T-helper 17 cell (primary cell): ENCODE measurements around the gene DNAAF9. TPM values are rescaled to one million over a fixed set of nuclear protein-coding genes. Genes with fewer than 3 reads are reported as not detected.
A peak's percentile ranks its signal among the peaks of the same experiment; 100 is the strongest.
"Not testable (repeated sequence)": the region's sequence is repeated elsewhere in the genome, so short reads cannot be mapped to it uniquely, and the experiment has no call there.

ENCODE experiments used
- ATAC-seq: fragments of 150-1000 bp; cut with Tn5 transposase; 2 replicates; pipeline ENCODE4 v1.10.0; 2021; ENCODE audit warnings: mild to moderate bottlenecking, moderate library complexity
- DNase-seq, 3 donors: peaks; one replicate each; pipeline versions ENCODE4 v3.0.0 to v3.0.0-alpha.2; 2020 to 2021
- H3K9me3 ChIP-seq: one replicate; pipeline ENCODE4 v1.7.0; 2013; ENCODE audit warnings: low read length, mild to moderate bottlenecking; ENCODE audit not compliant: control insufficient read depth, poor library complexity, severe bottlenecking
- H3K27ac Mint-ChIP-seq: one replicate; pipeline ENCODE4 v1.8.0; 2022; ENCODE audit warnings: mild to moderate bottlenecking, moderate library complexity, mixed read lengths
- H3K27me3 Mint-ChIP-seq: one replicate; pipeline ENCODE4 v1.8.0; 2022; ENCODE audit warnings: mixed read lengths
- H3K36me3 Mint-ChIP-seq: one replicate; pipeline ENCODE4 v1.8.0; 2022; ENCODE audit warnings: low read depth, mixed read lengths
- H3K4me1 Mint-ChIP-seq: one replicate; pipeline ENCODE4 v1.8.0; 2022; ENCODE audit warnings: mild to moderate bottlenecking, mixed read lengths
- H3K4me3 Mint-ChIP-seq: one replicate; pipeline ENCODE4 v1.8.0; 2022; ENCODE audit warnings: mild to moderate bottlenecking, moderate library complexity, mixed read lengths
- total RNA-seq, 4 donors: library from RNA in 2 of 4; stranded (reverse) in 2 of 4; gene quantifications; one replicate each; pipeline ENCODE4 v1.2.3 and lab custom pipeline; 2022 to 2026

The DNAAF9 gene
- total RNA-seq, 2 donors from 2014 or later, result 6.5 to 6.7 TPM

DNA sequence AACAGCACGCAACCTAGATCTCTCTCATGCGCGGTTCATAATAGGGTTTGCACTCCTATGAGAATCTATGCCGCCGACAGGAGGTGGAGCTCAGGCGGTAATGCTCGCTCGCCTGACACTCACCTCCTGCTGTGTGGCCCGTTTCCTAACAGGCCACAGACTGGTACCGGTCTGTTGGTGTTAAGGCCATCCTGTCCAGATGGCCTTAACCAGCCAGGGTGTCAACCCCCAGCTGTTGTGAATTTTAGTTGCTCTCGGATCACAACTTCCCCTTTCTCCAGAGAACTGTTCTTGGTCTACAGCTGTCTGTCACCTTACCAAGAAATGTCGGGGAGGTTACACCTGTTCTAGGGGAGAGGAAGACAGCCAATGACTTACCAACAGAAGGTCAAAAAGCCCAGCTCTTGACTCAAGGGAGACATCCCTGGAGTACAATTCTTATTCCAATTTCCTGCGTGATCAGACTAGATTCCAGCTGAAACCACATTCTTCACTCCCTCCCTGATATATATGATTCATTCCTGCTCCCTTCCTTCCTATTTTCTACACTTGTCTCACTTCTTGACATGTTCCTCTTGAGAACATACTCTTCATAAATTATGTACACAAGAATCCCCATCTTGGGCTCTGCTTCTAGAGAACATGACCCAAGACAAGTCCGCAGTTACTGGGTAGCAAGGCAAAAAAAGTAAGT lies 23.1 kb upstream of the DNAAF9 start:
- H3K9me3 ChIP-seq, result no peaks in the 10 kb centered on the region
- peaks cover 17% of the 10 kb centered on the region for H3K27me3 Mint-ChIP-seq
- H3K4me3 Mint-ChIP-seq, result no peak overlapping the region
- no peak for DNase-seq
- no peaks in the 10 kb centered on the region for H3K36me3 Mint-ChIP-seq
- peak; percentile 21 for ATAC-seq
- H3K27ac Mint-ChIP-seq, result no peak overlapping the region
- H3K4me1 Mint-ChIP-seq, result peaks cover 2% of the 10 kb centered on the region

DNA sequence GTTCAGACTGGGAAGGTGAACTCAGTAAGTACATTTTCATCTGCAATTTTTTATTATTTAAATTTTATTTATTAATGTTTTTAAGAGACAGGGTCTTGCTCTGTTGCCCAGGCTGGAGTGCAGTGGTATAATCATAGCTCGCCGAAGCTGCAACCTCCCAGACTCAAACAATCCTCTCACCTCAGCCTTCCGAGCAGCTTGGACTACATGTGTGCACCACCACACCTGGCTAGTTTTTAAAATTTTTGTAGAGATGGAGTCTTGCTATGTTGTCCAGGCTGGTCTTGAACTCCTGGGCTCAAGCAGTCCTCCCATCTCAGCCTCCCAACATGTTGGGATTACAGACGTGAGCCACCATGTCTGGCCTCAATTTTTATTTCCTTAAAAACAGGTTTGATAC lies 19.3 kb upstream of the DNAAF9 start:
- ATAC-seq, H3K36me3 Mint-ChIP-seq, H3K9me3 ChIP-seq, H3K4me3 Mint-ChIP-seq, DNase-seq, H3K4me1 Mint-ChIP-seq, H3K27ac Mint-ChIP-seq: not testable (repeated sequence)
- peaks cover 17% of the 10 kb centered on the region for H3K27me3 Mint-ChIP-seq

DNA sequence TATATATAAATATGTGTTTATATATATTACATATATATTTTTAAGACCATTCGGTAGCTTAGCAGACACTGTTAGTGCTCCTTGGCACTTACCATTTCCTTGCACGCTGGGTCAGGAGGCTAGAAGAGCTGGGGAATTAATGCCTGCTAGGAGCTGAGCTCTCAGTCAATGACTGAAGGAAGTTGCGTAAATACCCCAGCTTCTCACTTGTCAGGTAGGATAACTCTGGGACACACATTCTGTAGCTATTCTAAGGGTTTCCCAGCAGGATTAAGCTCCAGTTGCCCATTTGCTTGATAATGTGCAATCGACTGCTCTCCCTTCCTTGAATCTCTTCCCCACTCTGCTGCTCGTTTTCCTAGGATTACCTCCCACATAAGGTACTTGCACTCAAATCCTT lies 15.7 kb upstream of the DNAAF9 start:
- Mint-ChIP-seq H3K36me3 (peaks cover 3% of the 10 kb centered on the region), H3K27ac (no peak overlapping the region), H3K4me1 (peaks cover 10% of the 10 kb centered on the region), H3K27me3 (peaks cover 4% of the 10 kb centered on the region), H3K4me3 (no peak overlapping the region)
- no peaks in the 10 kb centered on the region for H3K9me3 ChIP-seq
- no peak for DNase-seq
- ATAC-seq, result no peak

DNA sequence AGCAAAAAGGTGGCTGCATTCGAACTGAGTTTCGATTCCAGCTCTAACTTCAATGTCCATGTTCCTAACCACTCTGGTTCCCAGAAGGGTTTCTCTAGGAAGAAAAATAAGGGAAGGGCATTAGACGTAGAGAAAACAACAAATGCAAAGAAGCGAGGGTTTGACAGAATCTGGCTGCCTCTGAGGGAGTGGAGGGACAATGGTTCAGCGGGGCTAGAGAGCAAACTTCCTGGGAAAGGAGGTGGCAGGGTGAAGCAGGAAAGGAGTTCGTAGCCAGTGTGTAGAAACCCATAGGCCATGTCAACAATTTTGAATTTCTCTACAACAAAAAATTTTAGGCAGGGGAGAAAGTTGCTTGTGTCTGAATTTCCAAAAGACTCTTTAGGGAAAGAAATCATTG lies 14.5 kb upstream of the DNAAF9 start:
- no peak overlapping the region for H3K4me3 Mint-ChIP-seq
- peaks cover 2% of the 10 kb centered on the region for H3K27me3 Mint-ChIP-seq
- no peaks in the 10 kb centered on the region for H3K9me3 ChIP-seq
- no peak overlapping the region for H3K27ac Mint-ChIP-seq
- peaks cover 3% of the 10 kb centered on the region for H3K36me3 Mint-ChIP-seq
- DNase-seq (no peak), ATAC-seq (no peak)
- peaks cover 10% of the 10 kb centered on the region for H3K4me1 Mint-ChIP-seq

DNA sequence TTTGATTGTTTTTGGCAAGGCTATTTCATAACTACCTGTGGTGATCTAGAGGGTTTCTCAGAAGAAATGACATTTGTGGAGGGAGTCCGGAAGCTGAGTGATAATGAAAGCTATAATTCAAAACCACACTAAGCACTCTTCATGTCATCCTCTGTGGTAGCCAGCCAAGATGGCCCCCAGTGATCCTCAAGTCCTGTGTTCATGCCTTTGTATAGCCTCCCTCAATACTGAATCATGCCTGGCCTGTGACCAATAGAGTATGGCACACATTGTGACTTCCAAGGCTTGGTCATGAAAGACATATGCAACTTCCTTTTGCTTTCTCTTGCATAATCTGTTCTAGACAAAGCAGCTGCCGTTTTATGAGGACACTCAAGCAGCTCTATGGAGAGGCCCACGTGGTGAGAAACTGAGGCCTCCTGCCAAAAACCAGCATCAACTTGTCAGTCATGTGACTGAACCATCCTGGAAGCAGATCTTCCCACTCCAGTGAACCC lies 12.8 kb upstream of the DNAAF9 start:
- Mint-ChIP-seq H3K27ac (no peak overlapping the region), H3K4me1 (peaks cover 10% of the 10 kb centered on the region), H3K4me3 (peak overlapping the region; percentile 39), H3K36me3 (peaks cover 3% of the 10 kb centered on the region), H3K27me3 (no peaks in the 10 kb centered on the region)
- no peak for DNase-seq
- H3K9me3 ChIP-seq, result no peaks in the 10 kb centered on the region
- peak; percentile 98 for ATAC-seq

DNA sequence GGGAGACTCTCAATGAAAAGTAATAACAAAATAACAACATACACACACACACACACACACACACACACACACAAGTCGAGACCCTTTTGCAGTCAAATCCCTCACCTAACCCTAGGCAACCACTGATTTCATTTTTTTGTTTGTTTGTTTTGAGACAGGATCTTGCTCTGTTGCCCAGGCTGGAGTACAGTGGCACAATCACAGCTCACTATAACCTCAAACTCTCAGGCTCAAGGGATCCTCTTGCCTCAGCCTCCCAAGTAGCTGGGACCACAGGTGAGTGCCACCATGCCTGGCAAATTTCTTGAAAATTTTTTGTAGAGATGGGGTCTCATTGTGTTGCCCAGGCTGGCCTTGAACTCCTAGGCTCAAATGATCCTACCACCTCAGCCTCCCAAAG lies 10.7 kb upstream of the DNAAF9 start:
- not testable (repeated sequence) for DNase-seq, H3K27ac Mint-ChIP-seq, H3K36me3 Mint-ChIP-seq, ATAC-seq, H3K4me3 Mint-ChIP-seq, H3K9me3 ChIP-seq, H3K27me3 Mint-ChIP-seq
- H3K4me1 Mint-ChIP-seq, result peaks cover 10% of the 10 kb centered on the region

DNA sequence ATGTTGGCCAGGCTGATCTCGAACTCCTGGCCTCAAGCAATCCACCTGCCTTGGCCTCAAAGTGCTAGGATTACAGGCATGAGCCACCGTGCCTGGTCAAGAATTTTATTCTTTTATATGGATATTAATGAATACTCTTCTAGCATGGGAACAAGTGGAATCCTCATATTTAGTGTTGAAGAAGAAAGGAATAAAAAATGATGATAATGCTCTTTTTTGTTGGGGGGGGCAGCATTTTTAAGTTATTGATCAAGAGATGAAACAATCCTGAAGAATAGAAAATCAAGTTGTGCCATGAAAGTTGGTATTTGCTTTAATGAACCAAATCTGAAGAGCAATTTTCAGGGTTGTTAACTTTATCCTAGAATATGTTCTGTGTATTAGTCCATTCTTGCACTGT lies 6.7 kb upstream of the DNAAF9 start:
- no peak for DNase-seq
- no peaks in the 10 kb centered on the region for H3K36me3 Mint-ChIP-seq
- no peaks in the 10 kb centered on the region for H3K4me1 Mint-ChIP-seq
- no peak overlapping the region for H3K27ac Mint-ChIP-seq
- H3K9me3 ChIP-seq, result no peaks in the 10 kb centered on the region
- no peak overlapping the region for H3K4me3 Mint-ChIP-seq
- ATAC-seq, result no peak
- H3K27me3 Mint-ChIP-seq, result no peaks in the 10 kb centered on the region

DNA sequence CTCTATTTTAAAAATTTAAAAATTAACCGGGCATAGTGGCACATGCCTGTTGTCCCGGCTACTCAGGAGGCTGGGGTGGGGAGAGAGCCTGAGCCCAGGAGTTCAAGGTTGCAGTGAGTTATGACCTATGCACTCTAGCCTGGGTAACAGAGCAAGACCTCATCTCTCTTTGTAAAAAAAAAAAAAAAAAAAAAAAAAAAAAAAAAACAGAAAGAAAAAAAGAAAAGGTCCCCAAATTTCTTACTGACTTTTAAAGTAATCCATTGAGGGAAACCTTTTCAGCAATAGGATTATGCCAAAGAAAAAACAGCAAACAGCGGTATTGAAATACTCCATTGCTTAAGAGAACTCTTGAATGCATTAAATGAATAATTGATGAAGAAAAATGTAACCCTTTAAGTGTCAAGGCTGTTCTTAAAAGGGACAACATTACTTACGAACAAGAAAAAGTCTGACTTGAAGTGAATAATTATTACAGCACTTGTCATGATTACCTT lies 6.0 kb upstream of the DNAAF9 start:
- H3K27ac Mint-ChIP-seq, result no peak overlapping the region
- no peak for DNase-seq
- no peaks in the 10 kb centered on the region for H3K36me3 Mint-ChIP-seq
- H3K4me3 Mint-ChIP-seq, result no peak overlapping the region
- no peak for ATAC-seq
- H3K4me1 Mint-ChIP-seq, result peaks cover 3% of the 10 kb centered on the region
- no peaks in the 10 kb centered on the region for H3K27me3 Mint-ChIP-seq
- H3K9me3 ChIP-seq, result no peaks in the 10 kb centered on the region

DNA sequence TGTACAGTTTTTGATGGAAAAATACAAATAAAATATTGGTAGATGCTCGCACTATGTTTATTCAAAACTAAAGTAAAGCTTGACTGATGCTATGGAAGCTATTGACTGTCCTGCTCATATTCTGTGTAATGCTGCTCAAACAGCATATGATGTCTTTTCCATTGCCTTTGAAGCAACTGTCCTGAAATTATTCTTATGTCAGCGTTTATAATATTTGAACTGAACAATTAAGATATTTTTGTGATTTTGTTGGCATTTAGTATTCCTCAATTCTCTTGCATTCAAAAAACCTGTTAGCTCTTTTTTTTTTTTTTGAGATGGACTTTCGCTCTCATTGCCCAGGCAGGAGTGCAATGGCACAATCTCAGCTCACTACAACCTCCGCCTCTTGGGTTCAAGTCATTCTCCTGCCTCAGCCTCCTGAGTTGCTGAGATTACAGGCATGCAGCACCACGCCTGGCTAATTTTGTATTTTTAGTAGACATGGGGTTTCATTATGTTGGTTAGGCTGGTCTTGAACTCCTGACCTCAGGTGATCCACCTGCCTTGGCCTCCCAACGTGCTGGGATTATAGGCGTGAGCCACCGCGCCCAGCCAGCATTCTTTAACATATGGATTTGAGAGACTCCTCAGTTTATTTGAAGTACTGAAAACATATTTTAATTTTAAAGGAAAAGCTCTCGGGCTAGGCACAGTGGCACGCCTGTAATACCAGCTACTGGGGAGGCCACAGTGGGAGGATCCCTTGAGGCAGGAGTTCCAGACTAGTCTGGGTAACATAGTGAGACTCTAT lies 5.3 kb upstream of the DNAAF9 start:
- Mint-ChIP-seq H3K36me3 (peaks cover 3% of the 10 kb centered on the region), H3K4me3 (no peak overlapping the region), H3K4me1 (peaks cover 8% of the 10 kb centered on the region), H3K27ac (no peak overlapping the region), H3K27me3 (no peaks in the 10 kb centered on the region)
- H3K9me3 ChIP-seq, result no peaks in the 10 kb centered on the region
- ATAC-seq (no peak), DNase-seq (no peak)

DNA sequence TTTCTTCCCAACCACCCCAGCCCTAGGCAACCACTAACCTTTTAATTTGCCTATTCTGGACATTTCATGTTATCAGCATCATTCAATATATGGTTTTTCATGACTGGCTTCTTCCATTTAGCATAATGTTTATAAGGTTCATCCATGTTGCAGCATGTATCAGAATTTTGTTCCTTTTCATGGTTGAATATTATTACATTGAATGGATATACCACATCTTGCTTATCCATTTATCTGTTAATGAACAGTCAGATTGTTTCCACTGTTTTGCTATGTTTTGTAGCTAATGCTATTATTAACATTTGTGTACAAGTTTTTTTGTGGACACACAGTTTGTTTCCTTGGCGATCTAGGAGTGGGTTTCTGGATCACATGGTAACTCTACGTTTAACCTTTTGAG lies 3.0 kb upstream of the DNAAF9 start:
- H3K4me1 Mint-ChIP-seq, result peaks cover 20% of the 10 kb centered on the region

DNA sequence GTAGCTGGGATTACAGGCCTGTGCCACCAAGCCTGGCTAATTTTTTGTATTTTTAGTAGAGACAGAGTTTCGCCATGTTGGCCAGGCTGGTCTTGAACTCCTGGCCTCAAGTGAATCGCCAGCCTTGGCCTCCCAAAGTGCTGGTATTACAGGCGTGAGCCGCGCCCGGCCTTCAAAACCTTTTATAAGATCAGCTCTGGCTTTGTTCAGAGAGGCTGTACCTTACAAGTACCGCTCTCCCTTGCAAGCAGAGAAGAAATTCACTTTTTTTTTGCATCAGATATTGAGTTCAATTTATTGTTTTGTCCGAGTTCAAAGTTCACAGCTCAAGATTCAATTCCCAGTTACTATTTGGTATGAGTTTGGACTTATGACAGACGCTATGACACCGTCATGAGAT lies 1.9 kb upstream of the DNAAF9 start:
- peak overlapping the region; percentile 36 for H3K4me3 Mint-ChIP-seq
- no peak for ATAC-seq

More for the DNA sequence above, 3.0 kb upstream of the DNAAF9 start:
- H3K27me3 Mint-ChIP-seq, result no peaks in the 10 kb centered on the region
- DNase-seq (no peak), ATAC-seq (no peak)
- H3K9me3 ChIP-seq, result no peaks in the 10 kb centered on the region
- H3K4me3 Mint-ChIP-seq, result peak overlapping the region; percentile 1
- H3K36me3 Mint-ChIP-seq, result peaks cover 3% of the 10 kb centered on the region
- no peak overlapping the region for H3K27ac Mint-ChIP-seq

DNA sequence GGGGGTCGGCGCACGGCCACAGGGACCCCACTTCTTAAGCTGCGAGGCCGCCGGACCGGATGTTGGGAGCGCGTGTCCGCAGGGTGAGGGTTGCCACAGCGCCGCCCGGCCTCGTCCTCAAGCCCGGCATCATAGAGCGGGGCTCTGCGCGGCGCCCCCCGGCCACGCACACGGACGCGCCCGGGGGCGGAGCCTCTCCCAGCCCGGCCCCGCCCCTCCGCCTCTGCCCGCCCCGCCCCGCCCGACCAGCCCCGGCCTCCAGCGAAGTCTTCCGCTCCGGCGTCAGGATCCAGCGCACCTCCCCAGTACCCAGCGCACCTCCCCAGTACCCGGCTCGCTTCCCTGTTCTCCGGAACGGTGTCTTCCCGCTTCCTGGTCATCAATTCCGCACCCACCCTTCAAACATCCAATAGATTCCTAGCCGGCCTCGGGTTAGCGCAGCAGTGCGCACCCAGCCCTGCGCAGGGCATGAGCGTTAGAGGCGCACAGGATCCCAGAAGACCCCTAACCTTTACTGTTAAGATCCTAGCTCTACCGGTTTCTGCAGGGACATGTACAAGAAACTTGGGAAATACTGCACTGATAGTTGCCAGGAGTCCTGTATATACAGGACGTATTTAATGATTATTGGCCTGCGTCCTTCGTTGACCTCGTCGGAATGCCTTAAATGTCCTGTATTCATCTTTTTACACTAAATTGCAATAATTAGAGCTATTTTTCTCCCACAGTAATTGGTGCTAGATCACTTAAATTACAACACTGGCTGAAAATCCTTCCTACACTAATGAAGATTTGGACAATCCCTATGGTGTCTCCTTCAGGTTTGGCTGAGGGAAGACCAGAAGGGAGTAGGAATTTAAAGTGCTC lies 535 bp upstream of the DNAAF9 start:
- peak overlapping the region; percentile 91 for H3K27ac Mint-ChIP-seq
- no peaks in the 10 kb centered on the region for H3K9me3 ChIP-seq

More for the DNA sequence above, 1.9 kb upstream of the DNAAF9 start:
- H3K27ac Mint-ChIP-seq, result peak overlapping the region; percentile 91
- no peaks in the 10 kb centered on the region for H3K9me3 ChIP-seq
- H3K27me3 Mint-ChIP-seq, result no peaks in the 10 kb centered on the region
- H3K4me1 Mint-ChIP-seq, result peaks cover 27% of the 10 kb centered on the region
- DNase-seq, result no peak
- H3K36me3 Mint-ChIP-seq, result peaks cover 3% of the 10 kb centered on the region

More for the DNA sequence above, 535 bp upstream of the DNAAF9 start:
- H3K4me3 Mint-ChIP-seq, result peak overlapping the region; percentile 98
- peaks cover 5% of the 10 kb centered on the region for H3K36me3 Mint-ChIP-seq
- peaks cover 31% of the 10 kb centered on the region for H3K4me1 Mint-ChIP-seq
- no peaks in the 10 kb centered on the region for H3K27me3 Mint-ChIP-seq
- ATAC-seq (peak; percentile 71), DNase-seq (peak; percentile 39 to 73 (median 69))
